IPS-NIHi11 (cell line): ENCODE results near the gene AUNIP.
A peak's percentile ranks its signal among the peaks of the same experiment; 100 is the strongest.

Experiments used
- DNase-seq: peaks from one replicate; pipeline ENCODE4 v3.0.0; 2012; ENCODE audit warnings: mixed read lengths, low spot score

Gene AUNIP, protein sequence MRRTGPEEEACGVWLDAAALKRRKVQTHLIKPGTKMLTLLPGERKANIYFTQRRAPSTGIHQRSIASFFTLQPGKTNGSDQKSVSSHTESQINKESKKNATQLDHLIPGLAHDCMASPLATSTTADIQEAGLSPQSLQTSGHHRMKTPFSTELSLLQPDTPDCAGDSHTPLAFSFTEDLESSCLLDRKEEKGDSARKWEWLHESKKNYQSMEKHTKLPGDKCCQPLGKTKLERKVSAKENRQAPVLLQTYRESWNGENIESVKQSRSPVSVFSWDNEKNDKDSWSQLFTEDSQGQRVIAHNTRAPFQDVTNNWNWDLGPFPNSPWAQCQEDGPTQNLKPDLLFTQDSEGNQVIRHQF

GRCh38 chr1:25858906-25859789, at the start of gene AUNIP:
Gene AUNIP (minus strand): TSS chr1:25859457. CDS start chr1:25859357, 100 bp downstream.
- peak; percentile 99 for DNase-seq

GRCh38 chr1:25909040-25909439, 49.8 kb upstream of the AUNIP start:
- no peak for DNase-seq

DNA sequence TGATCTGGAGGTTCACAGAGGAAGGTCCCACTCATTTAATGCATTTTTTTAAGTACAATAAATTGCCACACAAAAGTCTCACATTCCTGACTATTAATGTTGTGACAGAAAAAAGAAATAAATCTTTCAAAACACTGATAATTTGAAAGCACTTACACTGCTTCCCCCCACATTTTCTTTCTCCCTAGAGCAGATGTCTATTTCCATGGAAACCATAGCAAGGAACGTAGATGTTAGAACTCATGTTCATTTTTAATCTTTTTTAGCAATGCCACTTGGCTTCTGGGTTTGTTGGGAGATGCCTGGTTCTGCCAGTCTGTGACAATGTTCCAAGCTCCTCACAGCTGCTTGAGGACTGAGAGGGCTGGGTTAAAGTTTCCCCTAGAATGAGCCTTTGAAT, 48.9 kb upstream of the AUNIP start:
- no peak for DNase-seq

DNA sequence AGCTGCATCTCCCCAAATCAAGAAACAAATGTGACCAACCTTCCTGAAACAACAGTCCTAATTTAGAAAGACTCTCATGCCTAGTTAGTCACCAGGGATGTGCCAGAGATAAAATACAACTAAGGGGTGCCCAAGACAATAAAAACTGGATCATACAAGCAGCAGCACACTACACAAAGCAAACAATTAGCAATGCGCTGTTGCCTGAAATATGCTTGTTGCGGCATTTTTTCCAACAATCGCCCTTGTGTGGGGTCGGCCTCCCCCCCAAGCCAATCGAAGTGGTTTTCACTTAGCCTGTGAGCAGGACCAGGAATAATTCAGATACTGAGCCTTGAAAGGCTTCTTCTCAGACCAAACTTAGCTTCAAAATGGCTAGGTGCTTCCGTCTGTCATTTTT, 48.3 kb upstream of the AUNIP start:
- no peak for DNase-seq

GRCh38 chr1:25906644-25907300, 47.5 kb upstream of the AUNIP start:
- peak; percentile 44 for DNase-seq

DNA sequence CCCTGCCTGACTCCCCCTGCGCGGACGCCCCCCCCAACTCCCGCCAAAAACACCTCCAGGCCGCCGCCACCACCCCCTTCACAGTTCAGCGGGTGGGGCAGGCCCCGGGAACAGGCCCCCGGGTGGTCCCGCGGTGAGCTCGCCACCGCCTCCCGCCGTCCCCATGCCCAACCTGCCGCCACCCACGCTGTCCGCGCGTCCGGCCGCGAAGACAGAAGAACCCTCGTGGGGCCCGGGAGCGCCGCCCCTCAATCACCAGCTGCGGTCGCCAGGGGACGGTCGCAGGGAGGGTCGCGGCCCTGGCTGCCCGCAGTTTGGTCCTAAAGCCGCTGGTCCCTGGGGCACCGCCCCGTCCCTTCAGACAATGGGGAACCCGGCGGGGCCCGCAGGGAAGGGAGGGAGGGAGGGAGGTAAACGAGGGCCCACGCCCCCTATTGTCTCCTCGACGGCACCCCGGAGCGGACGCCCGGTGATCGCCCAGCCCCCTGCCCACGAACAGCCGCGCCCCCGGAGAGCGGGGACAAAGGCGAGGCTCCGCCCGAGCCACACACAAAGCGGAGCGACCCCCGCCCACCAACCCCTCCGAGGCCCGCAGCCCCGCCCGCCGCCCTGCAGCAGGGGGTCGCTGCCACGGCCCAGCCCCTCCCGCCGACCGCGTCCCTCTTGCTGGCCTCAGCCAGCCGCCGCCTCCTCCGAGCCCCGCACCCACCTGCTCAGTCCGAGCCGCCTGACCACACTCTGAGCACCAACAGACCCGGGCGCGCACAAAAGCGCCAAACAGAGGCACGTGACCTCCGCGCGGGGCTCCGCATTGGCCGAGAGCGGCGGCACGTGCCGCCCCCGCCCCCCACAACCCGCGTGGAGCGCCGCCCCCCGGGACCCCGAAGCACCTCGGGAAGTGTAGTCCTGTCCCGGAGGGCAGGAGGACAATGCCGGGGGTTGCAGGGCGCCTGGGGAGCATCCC, 46.7 kb upstream of the AUNIP start, which contains the start of gene STMN1:
TSS of gene STMN1 (minus strand) at position 740 of the 964 bp plus-strand sequence. CDS start 1,743 bp downstream, outside the sequence.
- peak; percentile 96 for DNase-seq

GRCh38 chr1:25904943-25905679, 45.9 kb upstream of the AUNIP start:
- peak; percentile 94 for DNase-seq

DNA sequence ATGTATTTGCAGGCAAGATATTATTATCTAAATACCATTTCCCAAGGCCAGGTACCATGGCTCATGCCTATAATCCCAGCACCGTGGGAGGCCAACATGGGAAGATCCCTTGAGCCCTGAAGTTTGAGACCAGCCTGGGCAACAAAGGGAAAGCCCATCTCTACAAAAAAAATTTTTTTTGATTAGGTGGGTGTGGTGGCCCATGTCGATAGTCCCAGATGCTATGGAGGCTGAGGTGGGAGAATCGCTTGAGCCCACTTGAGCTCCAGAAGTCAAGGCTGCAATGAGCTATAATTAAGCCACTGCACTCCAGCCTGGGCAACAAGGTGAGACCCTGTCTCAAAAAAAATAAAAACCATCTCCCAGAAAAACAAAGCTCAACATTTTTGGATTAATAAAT, 44.7 kb upstream of the AUNIP start:
- no peak for DNase-seq

DNA sequence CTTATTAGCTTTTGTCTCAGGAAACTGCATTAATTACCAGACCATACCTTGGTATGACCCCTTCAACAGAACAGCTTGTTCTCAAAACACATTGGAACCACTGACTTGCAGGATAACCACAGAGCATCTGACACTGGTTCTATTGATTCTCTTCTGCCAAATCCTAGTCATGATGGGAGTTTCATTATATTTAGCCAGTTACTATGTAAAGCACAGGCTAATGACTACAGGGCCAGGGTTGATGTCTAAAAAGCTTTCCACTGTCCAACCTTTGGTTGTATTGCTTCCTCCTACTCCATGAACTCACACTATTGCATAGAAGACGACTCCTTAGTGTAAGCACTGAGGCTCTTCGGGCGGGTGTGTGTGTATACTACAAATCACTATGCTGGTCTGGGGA, 43.2 kb upstream of the AUNIP start:
- DNase-seq, result no peak

- DNase-seq, result no peak
Observed at GRCh38 chr1:25900219-25900618, 41.0 kb upstream of the AUNIP start.

DNA sequence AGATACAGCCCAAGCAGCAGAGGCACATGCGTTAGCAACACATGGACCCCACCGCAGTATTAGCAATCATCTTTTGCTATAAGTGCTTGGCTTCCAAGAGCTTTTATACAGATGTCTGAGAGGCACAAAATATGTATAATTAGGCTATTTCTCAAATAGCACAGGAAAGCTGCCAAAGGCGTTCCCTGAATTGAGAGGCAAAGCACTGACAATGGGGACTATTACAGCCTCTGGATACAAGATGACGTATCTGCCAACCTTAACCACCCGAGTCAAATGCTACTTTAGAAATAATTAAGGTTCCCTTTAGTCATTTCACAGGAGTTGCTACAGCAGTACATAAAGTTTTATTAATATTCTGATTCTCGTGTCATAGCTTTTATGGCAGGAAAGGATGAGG, 40.5 kb upstream of the AUNIP start:
- no peak for DNase-seq

- DNase-seq, result no peak
Observed at GRCh38 chr1:25898223-25899015, 39.2 kb upstream of the AUNIP start.

DNA sequence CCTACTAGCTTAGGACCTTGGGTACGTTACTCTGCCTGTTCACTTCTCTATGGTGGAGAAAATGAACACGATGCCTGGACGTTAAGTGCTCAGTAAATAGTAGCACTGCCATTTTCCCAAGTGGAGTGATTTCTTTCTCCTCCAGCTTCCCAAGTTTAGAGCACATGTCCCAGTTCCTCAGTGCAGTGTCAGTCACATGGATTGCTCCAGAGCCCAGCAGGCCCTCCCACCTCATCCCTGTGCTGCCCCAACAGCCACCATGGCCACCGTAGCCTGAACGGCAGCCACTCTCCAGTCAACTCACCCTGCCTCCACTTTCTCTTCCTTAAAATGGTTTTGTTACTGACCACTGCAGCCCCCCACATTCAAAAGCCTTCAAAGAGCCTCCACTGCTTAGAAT, 38.5 kb upstream of the AUNIP start:
- DNase-seq, result no peak

GRCh38 chr1:25896266-25896665, 37.0 kb upstream of the AUNIP start:
- no peak for DNase-seq

- peak; percentile 93 for DNase-seq
Observed at GRCh38 chr1:25895365-25895990, 36.2 kb upstream of the AUNIP start.

- no peak for DNase-seq
Observed at GRCh38 chr1:25893116-25893515, 33.9 kb upstream of the AUNIP start.

GRCh38 chr1:25891606-25892005, 32.3 kb upstream of the AUNIP start:
- DNase-seq, result no peak

DNA sequence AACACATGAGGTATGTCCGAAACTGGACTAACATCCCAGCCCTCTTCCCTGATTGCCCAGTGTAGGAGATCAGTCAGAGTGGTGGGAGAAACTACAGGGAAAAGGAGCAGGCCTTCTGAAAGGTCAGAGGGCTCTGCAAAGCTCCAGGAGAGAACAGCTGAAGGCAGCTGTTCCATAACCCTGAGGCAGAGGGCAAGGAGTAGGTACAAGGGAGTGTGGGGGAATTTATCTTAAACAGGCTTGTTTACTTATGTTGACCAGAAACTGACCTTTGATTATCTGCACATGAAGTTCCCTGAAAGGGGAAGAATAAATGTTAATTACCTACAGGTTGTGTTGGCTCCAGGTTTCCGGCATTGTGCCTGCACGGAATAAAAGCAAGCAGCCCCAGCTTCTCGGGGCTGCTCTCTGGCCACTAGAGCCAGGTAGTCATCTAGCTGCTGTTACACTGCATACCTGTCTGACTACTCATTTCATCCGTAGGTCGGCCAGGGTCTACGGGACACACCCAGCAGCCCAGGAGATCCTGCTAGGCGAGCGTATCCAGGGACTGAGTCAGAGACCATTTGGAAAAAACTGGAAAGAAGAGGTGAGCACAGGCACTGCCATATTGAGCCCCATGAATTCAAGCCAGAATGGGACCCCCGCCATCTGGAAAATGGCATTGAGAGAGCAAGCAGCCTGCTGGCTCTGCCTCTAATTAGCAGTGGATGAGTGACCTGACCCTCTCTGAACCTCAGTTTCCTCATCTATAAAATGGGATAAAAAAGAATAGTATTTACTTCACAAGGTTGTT, 31.2 kb upstream of the AUNIP start:
- no peak for DNase-seq
